Ascending aorta (tissue), 2 donors: ENCODE measurements around the gene CPM. TPM values are rescaled to one million over a fixed set of nuclear protein-coding genes. Genes with fewer than 3 reads are reported as not detected.

Experiments
- DNase-seq, 2 donors: peaks; one replicate each; pipeline ENCODE4 v3.0.0-alpha.2; 2019; ENCODE audit warnings: low spot score in 2 of 2
- H3K27ac ChIP-seq, 2 donors: fragments of 200-600 bp; sonication (generic); one replicate each; pipeline ENCODE4 v1.5.1; 2016 to 2017; ENCODE audit warnings: mild to moderate bottlenecking in 1 of 2
- H3K27me3 ChIP-seq: fragments of 200-600 bp; sonication (generic); one replicate; pipeline ENCODE4 v1.5.1; 2017
- H3K36me3 ChIP-seq, 2 donors: fragments of 200-600 bp; sonication (generic); one replicate each; pipeline ENCODE4 v1.5.1; 2016
- H3K4me1 ChIP-seq, 2 donors: fragments of 200-600 bp; sonication (generic); one replicate each; pipeline ENCODE4 v1.5.1; 2016 to 2017; ENCODE audit warnings: mild to moderate bottlenecking in 1 of 2
- H3K4me3 ChIP-seq, 2 donors: fragments of 200-600 bp; sonication (generic); one replicate each; pipeline ENCODE4 v1.5.1; 2016 to 2017; ENCODE audit warnings: mild to moderate bottlenecking in 1 of 2
- H3K9me3 ChIP-seq, 2 donors: fragments of 200-600 bp; sonication (generic); one replicate each; pipeline ENCODE4 v1.5.1; 2016
- CTCF ChIP-seq, 3 experiments: fragments of 200-600 bp in 2 of 3; fragments of 450-650 bp in 1 of 3; sonication (generic) in 2 of 3; IDR thresholded peaks; one replicate each; pipeline ENCODE4 v1.5.1; 2016 to 2019; ENCODE audit warnings: antibody characterized with exemption in 3 of 3, mild to moderate bottlenecking in 1 of 3, moderate library complexity in 1 of 3
- intact Hi-C: fragments of 100-400 bp; cut with DNase I; formaldehyde crosslinking; loops from one replicate; pipeline ENCODE4 v1.15.1; 2023
- total RNA-seq: library from RNA; depleted of rRNA; stranded (reverse); fragments of >200 nt; gene quantifications from one replicate; pipeline ENCODE4 v1.1.0, GENCODE V29; 2016

Gene CPM
- total RNA-seq, 1 donor from 2014 or later, result 48.1 TPM

GRCh38 chr12:68850390-68850789 lies 82.6 kb downstream of the CPM start:
- Histone ChIP-seq H3K27me3 (no peaks in the 10 kb centered on the region), H3K27ac (no peak overlapping the region), H3K4me1 (no peaks in the 10 kb centered on the region), H3K9me3 (no peaks in the 10 kb centered on the region), H3K36me3 (no peaks in the 10 kb centered on the region), H3K4me3 (no peak overlapping the region)
- no peak for DNase-seq
- intact Hi-C loops, result no loop called here
- TF ChIP-seq CTCF (IDR thresholded peaks at IDR 0.05), result no peak

GRCh38 chr12:68846811-68847210 lies 86.2 kb downstream of the CPM start:
- H3K27me3 ChIP-seq, result no peaks in the 10 kb centered on the region
- no peak for TF ChIP-seq CTCF (IDR thresholded peaks at IDR 0.05)
- H3K36me3 ChIP-seq, result peaks cover 2 to 26% of the 10 kb centered on the region in 2 donors
- intact Hi-C loops, result no loop called here
- no peak for DNase-seq
- no peaks in the 10 kb centered on the region for H3K4me1 ChIP-seq
- H3K9me3 ChIP-seq, result no peaks in the 10 kb centered on the region
- H3K27ac ChIP-seq, result no peak overlapping the region
- H3K4me3 ChIP-seq, result no peak overlapping the region

DNA sequence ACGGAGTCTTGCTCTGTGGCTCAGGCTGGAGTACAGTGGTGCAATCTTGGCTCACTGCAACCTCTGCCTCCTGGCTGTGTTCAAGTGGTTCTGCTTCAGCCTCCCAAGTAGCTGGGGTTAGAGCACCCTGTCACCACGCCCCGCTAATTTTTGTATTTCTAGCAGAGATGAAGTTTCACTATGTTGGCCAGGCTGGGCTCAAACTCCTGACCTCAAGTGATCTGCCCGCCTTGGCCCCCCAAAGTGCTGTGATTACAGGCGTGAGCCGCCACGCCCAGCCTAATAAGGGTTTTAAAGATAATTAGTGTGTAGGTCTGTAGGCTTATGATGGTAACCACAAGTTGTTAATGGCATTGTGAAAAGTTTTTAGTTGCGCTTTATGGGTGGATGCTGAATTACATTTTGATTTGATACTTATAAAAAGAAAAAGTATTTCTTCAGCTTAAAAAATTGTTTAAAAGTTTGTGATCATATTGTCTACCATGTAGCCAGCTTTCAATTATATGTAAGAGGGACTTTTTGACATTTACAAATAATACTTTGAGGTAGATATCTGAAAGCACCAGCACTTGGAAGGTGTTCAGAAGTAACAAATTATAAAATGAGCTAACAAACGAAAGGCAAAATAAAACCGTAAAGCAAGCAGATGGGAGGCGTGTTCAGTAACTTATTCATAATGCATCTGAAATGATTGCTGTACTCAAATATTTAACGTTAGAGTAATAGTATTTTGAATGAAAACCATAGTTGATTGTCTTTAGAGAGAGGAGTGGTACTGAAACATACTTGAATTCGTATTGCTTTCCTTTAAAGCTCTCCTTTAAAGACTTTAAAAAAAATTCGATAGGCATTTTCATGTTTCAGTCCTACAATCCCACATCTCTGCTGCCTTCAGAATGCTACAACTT lies 87.9 kb downstream of the CPM start:
- Histone ChIP-seq H3K27me3 (no peaks in the 10 kb centered on the region), H3K4me1 (no peaks in the 10 kb centered on the region), H3K9me3 (no peaks in the 10 kb centered on the region), H3K4me3 (no peak overlapping the region), H3K36me3 (peaks cover 19 to 43% of the 10 kb centered on the region in 2 donors), H3K27ac (no peak overlapping the region)
- no peak for DNase-seq
- TF ChIP-seq CTCF (IDR thresholded peaks at IDR 0.05), result no peak
- intact Hi-C loops, result no loop called here

DNA sequence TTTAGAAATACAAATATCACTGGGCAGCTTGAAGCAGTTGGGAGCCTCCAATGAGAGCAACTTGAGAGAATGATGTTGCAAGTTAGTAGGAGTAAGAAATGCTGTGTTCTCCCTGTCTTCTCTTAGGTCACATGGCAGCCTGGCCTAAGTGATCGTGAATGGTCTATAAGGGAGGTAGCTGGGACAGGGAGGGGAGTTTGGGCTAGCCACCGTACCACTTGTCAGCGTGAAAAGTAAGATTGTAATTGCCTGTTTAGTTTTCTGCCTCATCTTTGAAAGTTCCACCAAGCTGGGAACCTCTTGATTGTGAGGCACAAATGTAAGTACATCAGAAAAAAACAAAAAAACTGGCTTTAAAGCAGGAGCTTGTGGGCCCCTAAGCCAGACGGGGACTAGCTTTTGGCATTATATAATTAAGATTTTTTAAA lies 88.6 kb downstream of the CPM start:
- Histone ChIP-seq H3K4me1 (no peaks in the 10 kb centered on the region), H3K9me3 (no peaks in the 10 kb centered on the region), H3K27me3 (no peaks in the 10 kb centered on the region), H3K27ac (no peak overlapping the region), H3K36me3 (peaks cover 26 to 51% of the 10 kb centered on the region in 2 donors), H3K4me3 (no peak overlapping the region)
- TF ChIP-seq CTCF (IDR thresholded peaks at IDR 0.05), result no peak
- intact Hi-C loops, result no loop called here
- no peak for DNase-seq

DNA sequence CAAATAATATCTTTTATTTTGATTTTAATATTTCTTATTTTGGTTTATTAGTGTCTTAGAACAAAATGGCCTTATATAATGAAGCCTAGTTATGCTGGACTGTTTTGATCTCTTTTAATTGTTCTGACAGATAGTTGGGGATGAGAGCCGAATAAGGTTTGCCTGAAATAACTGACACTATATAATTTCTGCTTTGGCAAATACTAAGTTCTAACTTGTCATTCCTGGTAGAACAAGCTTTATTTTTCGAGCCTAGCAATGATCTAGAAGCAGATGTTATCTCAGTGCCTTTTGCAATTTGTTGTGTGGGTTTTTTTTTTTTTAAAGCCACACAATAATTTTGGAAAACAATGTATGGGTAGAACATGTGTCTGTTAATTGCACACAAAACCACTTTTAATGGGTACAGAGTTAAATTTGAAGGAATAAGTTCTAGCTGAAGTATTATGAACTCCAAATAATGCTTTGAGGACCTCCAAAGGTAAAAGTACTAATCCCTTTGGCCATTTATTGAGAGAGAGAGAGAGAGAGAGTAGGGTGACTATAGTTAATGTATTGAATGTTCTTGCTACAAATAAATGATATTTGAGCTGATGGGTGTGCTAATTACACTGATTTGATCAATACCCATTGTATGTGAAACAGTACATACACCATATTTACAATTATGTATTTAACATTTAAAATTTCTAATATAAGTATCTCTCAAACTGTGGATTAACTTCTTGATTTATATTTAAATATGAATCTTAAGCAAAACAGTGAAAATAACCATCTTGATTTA lies 90.0 kb downstream of the CPM start:
- Histone ChIP-seq H3K27me3 (no peaks in the 10 kb centered on the region), H3K9me3 (no peaks in the 10 kb centered on the region), H3K36me3 (peaks cover 37 to 64% of the 10 kb centered on the region in 2 donors), H3K27ac (no peak overlapping the region), H3K4me3 (no peak overlapping the region), H3K4me1 (no peaks in the 10 kb centered on the region)
- no peak for TF ChIP-seq CTCF (IDR thresholded peaks at IDR 0.05)
- intact Hi-C loops, result no loop called here
- no peak for DNase-seq
